KMS-11 (cell line): Measurements from ENCODE around the gene PREB.

Source experiments
- H2AFZ ChIP-seq: fragments of 200-600 bp; sonication (generic); 2 replicates; pipeline ENCODE4 v1.6.1; 2016; ENCODE audit warnings: antibody characterized with exemption, mixed run types, low read depth
- H3K27ac ChIP-seq: fragments of 200-600 bp; sonication (generic); 2 replicates; pipeline ENCODE4 v1.6.1; 2016; ENCODE audit warnings: mild to moderate bottlenecking, mixed run types
- H3K27me3 ChIP-seq: fragments of 200-600 bp; sonication (generic); 2 replicates; pipeline ENCODE4 v1.6.1; 2017; ENCODE audit warnings: mild to moderate bottlenecking, low read depth, mixed run types, moderate library complexity; ENCODE audit not compliant: insufficient read depth
- H3K36me3 ChIP-seq: fragments of 200-600 bp; sonication (generic); 2 replicates; pipeline ENCODE4 v1.6.1; 2017; ENCODE audit warnings: mild to moderate bottlenecking, mixed run types; ENCODE audit not compliant: insufficient read depth
- H3K4me1 ChIP-seq: fragments of 200-600 bp; sonication (generic); 2 replicates; pipeline ENCODE4 v1.6.1; 2016; ENCODE audit warnings: mild to moderate bottlenecking, low read depth, mixed run types; ENCODE audit not compliant: poor library complexity, severe bottlenecking
- H3K4me2 ChIP-seq: fragments of 200-600 bp; sonication (generic); 2 replicates; pipeline ENCODE4 v1.7.0; 2016; ENCODE audit warnings: mild to moderate bottlenecking, mixed run types
- H3K4me3 ChIP-seq: fragments of 200-600 bp; sonication (generic); IDR thresholded peaks from 2 replicates; pipeline ENCODE4 v1.6.1; 2017; ENCODE audit warnings: low read depth, low read length, mixed read lengths; ENCODE audit not compliant: insufficient read depth
- H3K79me2 ChIP-seq: fragments of 200-600 bp; sonication (generic); 2 replicates; pipeline ENCODE4 v1.6.1; 2016; ENCODE audit warnings: low read depth, mixed run types; ENCODE audit not compliant: insufficient read depth
- H3K9ac ChIP-seq: fragments of 200-600 bp; sonication (generic); 2 replicates; pipeline ENCODE4 v1.6.1; 2016; ENCODE audit warnings: mild to moderate bottlenecking, mixed run types
- H4K20me1 ChIP-seq: fragments of 200-600 bp; sonication (generic); 2 replicates; pipeline ENCODE4 v1.6.1; 2016; ENCODE audit warnings: mild to moderate bottlenecking, mixed run types; ENCODE audit not compliant: insufficient read depth
- CTCF ChIP-seq: fragments of 200-600 bp; sonication (generic); conservative IDR thresholded peaks from 2 replicates; pipeline ENCODE4 v1.6.1; 2017; ENCODE audit warnings: low read depth, mild to moderate bottlenecking, antibody characterized with exemption, low read length, moderate library complexity, mixed read lengths

PREB gene

GRCh38 chr2:27143285-27143684 is 8.8 kb upstream of the PREB start:
- Histone ChIP-seq H3K36me3 (no peaks in the 10 kb centered on the region), H3K4me3 (no peak overlapping the region), H2AFZ (no peak overlapping the region), H3K4me2 (no peak overlapping the region), H4K20me1 (no peaks in the 10 kb centered on the region), H3K27ac (no peak overlapping the region), H3K9ac (no peak overlapping the region), H3K27me3 (no peaks in the 10 kb centered on the region), H3K4me1 (no peaks in the 10 kb centered on the region), H3K79me2 (no peaks in the 10 kb centered on the region)
- no peak for TF ChIP-seq CTCF

- H3K27me3 ChIP-seq, result no peaks in the 10 kb centered on the region
- H4K20me1 ChIP-seq, result no peaks in the 10 kb centered on the region
- no peak within 1 kb of the TSS for H3K9ac ChIP-seq
- H3K79me2 ChIP-seq, result no peaks in the 10 kb centered on the region
- H3K4me2 ChIP-seq, result no peak within 1 kb of the TSS
- no peak for TF ChIP-seq CTCF
- H3K27ac ChIP-seq, result no peak within 1 kb of the TSS
- no peaks in the 10 kb centered on the region for H3K36me3 ChIP-seq
- H2AFZ ChIP-seq, result no peak within 1 kb of the TSS
- no peak within 1 kb of the TSS for H3K4me3 ChIP-seq
- H3K4me1 ChIP-seq, result no peaks in the 10 kb centered on the region
Measured at GRCh38 chr2:27139310-27139709, 4.9 kb upstream of the PREB start, which contains the start of gene PRR30. Gene PRR30 (minus strand): TSS chr2:27139410. CDS start chr2:27138329, 1,081 bp downstream.

GRCh38 chr2:27138111-27138510 is 3.7 kb upstream of the PREB start:
- no peak for TF ChIP-seq CTCF
- no peak overlapping the region for H3K27ac ChIP-seq
- no peak overlapping the region for H2AFZ ChIP-seq
- H3K4me2 ChIP-seq, result no peak overlapping the region
- H3K36me3 ChIP-seq, result no peaks in the 10 kb centered on the region
- no peak overlapping the region for H3K9ac ChIP-seq
- peaks cover 12% of the 10 kb centered on the region; the same call in 1 of the 2 replicates for H3K79me2 ChIP-seq
- peaks cover 4% of the 10 kb centered on the region for H3K4me1 ChIP-seq
- H4K20me1 ChIP-seq, result no peaks in the 10 kb centered on the region
- H3K27me3 ChIP-seq, result no peaks in the 10 kb centered on the region
- H3K4me3 ChIP-seq, result no peak overlapping the region

GRCh38 chr2:27137322-27137935 is 3.0 kb upstream of the PREB start:
- Histone ChIP-seq H3K27ac (no peak overlapping the region), H4K20me1 (no peaks in the 10 kb centered on the region), H3K4me2 (no peak overlapping the region), H3K4me1 (peaks cover 9% of the 10 kb centered on the region), H3K9ac (no peak overlapping the region), H3K4me3 (no peak overlapping the region), H3K36me3 (no peaks in the 10 kb centered on the region), H3K79me2 (peaks cover 15% of the 10 kb centered on the region), H2AFZ (no peak overlapping the region), H3K27me3 (no peaks in the 10 kb centered on the region)
- TF ChIP-seq CTCF, result no peak
